Superior temporal gyrus (tissue), 1 donor: ENCODE data around the gene SLC35A1.
"Not testable (repeated sequence)": the region's sequence is repeated elsewhere in the genome, so short reads cannot be mapped to it uniquely, and the experiment has no call there.

ENCODE experiments used
- DNase-seq: peaks from one replicate; pipeline ENCODE4 v3.0.0-alpha.2; 2016; ENCODE audit errors: extremely low spot score

Gene SLC35A1, protein sequence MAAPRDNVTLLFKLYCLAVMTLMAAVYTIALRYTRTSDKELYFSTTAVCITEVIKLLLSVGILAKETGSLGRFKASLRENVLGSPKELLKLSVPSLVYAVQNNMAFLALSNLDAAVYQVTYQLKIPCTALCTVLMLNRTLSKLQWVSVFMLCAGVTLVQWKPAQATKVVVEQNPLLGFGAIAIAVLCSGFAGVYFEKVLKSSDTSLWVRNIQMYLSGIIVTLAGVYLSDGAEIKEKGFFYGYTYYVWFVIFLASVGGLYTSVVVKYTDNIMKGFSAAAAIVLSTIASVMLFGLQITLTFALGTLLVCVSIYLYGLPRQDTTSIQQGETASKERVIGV

DNA sequence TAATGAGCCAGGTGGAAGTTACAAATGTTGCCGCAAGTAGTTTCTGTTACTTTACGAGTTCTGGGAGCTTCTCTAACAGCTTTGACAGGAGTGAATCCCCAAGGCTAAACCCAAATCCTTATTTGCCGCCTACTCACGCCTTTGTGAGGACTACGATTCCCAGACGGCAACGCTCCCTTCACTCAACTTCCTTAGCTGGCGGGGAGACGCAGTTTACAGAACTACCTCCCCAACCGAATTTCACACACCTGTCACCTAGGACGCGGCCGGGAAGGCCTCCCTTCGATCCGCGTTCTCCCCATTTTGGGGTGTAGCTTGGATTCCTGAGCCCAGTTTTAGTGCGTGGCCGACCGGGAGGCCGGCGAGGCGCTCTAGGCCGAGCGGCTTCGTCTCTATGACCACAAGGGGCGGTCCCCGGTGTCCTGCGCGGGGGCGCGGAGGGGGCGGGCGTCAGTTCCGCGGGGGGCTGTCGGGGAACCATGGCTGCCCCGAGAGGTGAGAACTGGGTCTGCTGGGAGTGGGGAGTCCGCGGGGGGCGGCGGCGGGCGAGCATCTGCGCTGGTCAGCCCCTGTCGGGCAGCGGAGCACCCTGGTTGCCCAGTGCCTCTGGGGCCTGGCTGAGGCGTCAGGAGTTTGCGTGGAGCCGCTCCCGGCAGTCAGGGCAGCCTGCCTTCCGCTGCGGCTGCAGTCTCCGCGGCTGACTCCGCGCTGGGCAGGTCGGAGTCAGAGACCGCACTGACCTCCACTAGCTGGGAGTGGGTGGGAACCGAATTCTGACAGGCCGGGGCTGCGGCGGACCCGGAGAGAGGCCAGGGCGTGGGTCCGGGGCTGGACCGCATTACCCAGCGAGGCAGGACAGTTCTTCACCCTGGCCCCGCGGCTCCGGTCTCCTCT lies at the start of gene SLC35A1:
SLC35A1 (plus strand) TSS at position 450 of the 894 bp plus-strand sequence; CDS start at position 480, 30 bp downstream.
- DNase-seq: peak; percentile 92

DNA sequence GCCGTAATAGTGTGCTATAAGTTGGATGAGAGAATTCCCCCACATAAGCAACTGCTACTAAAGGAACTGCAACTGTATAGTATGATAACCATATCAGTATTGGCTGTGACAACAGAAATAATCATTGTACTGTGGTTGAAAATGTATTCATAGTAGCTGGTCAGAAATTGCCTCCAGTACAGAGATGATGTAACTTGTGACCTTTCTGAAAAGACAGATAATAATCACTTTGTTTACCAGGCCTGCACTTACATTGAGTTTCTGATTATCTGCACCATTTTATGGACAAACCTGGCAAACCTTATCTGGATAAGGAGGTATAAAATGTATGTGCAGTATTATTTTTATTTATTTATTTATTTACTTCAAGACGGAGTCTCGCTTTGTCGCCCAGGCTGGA lies 46.0 kb upstream of the SLC35A1 start:
- DNase-seq: no peak

DNA sequence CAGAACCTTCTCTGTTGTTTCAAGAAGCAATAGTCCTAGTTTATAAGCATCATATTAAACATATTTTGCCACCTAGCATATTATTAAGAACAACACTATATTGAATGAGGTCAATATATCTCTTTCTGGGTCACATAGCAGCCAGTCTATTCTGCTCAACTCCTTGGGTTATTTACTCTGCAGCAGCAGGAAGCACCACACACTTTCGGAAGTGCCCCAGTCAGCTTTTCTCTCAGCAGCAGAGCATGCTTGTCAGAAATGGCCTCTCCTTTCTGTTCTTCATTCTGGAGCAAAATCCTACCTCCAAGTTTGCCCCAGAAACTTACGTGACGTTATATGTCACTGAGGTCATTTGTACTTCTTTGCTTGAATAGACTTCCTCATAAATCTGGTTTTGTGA lies 42.3 kb upstream of the SLC35A1 start:
- no peak for DNase-seq

DNA sequence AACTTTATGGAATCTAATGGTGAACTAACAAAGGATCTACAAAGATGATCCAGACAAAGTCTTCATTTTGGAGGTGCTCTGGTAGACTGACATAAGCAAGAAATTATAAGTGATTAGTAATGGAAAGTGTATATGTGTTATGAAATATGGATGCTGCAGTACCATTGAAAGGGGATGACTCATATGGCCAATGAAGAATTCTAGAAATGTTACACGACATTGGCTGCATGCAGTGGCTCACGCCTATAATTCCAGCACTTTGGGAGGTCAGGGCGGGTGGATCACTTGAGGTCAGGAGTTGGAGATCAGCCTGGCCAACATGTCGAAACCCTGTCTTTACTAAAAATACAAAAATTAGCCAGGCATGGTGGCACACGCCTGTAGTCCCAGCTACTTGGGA lies 41.5 kb upstream of the SLC35A1 start:
- DNase-seq: no peak

DNA sequence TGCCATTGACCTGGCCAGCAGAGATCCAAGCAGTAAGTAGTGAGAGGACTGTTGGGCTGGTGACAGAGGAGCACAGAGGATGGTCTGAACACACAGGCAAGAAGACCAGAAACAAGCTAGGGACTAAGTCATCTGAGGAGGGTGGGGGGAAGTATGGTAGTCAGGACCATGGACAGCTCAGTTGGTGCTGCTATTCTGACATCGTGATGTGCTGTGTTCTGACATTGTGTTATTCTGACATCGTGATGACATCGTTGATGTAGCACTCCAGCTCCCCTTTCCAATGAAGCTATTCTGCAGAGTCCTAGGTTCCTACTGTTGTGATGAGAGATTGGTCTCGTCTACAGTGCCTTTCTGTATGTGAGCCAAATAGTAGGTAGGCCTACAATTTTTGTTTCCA lies 36.3 kb upstream of the SLC35A1 start:
- peak; percentile 15 for DNase-seq

DNA sequence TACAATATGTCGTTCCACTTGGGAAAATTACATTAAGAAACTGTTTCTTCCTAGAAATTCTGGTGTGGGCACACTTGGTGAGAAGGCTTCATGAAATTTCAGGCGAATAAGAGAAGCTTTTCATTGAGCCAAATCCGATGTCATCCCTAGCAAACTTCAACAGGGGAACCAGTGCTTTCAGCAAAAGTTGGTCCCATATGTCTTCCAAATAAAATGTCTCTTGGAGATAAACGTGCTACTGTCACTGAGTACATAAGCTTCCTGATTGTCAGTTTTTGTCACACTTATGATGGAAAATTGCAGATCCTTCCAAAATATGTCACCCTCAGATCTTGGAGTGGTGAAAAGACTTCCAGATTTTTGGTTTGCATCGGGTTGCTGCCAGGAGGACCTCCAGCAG lies 31.1 kb upstream of the SLC35A1 start:
- no peak for DNase-seq

DNA sequence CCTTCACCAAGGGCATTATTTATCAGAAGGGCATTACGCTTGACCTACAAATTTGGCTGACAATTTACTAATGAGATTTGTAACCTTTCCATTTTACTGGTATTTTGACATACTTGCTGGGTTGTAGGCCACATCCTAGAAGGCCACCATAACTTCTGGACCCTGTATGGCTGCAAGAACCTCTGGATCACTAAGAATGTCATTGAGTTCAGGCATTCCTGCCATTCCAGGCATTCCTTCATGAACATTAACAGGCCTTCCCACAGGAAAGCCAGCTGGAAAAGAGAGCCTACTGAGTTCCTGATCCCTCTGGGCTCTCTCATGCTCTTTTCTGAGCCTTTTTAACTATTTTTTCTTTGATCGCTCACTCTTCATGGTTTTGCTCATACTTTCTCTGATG lies 28.4 kb upstream of the SLC35A1 start:
- DNase-seq: no peak

DNA sequence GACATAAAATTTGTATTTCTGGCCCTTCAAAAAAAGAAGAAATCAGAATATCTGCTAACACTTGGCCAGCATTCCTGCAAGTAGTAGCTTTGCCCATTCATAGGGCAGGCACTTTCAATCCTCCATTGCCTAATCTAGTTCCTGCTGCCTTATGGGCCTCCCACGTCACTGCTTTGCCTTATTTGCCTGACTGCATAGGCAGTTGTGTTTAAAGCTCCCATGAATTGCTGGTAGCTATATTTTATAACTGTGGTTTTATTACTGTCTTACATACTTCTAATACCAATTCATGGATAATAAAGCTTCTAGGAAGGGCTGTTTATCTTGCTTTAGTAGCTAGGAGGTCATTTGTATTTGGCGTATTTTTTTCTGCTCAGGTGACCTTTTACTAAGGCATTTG lies 7.7 kb upstream of the SLC35A1 start:
- no peak for DNase-seq

DNA sequence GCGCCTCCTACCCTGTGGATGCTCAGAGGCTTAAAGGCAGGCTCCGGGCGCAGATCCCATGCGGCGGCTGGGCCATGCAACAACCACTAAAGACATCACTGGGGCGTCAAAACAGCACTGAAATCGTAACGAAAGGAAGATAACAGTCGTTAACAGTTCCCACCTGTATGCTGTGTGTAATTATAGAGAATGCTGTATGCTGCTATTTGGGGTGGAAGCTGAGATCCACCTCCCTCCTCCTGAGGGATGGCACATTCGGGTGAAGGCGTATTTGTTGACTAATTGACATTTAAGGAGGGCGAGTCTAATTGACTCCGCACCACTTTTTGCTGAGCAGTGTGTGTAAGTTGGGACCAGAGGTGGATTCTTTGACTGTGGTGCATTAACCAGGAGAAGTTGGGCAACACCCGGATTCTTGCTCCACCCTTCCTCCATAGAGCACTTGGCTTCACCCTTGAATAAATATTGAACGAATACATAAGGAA lies 687 bp downstream of the SLC35A1 start:
- peak; percentile 62 for DNase-seq

DNA sequence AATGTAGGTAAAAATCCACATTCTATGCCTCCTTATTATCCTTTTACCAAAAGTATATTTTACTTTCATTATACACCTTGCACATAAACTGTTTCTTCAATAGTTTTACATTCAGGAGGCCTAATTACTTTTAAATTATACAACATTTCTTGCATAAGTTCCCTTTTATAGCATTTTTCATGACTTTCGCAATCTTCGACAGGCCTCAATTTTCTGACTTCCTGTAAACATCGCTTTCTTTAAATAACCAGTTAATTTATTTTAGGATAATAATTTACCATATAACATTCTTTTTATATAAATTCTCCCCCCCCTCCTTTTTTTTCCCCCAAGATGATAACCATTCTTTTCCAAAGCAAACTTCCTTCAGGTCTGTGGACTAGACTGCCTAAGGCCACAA lies 9.2 kb downstream of the SLC35A1 start:
- DNase-seq: no peak

DNA sequence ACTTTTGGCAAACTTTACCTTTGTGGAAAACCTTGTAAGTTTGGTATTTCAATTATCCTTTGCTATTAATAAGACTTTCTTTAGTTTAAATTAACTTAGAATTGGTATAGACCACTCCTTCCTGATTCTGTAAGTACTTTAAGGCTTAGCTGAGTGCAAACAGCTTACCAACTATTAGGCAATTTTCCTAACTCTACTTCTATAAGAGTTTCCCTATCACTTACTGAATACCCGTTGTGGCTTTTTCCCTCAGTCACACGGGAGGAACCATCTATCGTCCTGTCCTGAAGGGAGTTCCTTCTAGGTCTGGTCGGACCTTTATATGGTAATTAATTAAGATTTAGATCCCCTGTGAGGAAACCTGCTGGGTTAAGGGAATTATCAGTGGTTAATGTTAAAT lies 9.6 kb downstream of the SLC35A1 start:
- no peak for DNase-seq

DNA sequence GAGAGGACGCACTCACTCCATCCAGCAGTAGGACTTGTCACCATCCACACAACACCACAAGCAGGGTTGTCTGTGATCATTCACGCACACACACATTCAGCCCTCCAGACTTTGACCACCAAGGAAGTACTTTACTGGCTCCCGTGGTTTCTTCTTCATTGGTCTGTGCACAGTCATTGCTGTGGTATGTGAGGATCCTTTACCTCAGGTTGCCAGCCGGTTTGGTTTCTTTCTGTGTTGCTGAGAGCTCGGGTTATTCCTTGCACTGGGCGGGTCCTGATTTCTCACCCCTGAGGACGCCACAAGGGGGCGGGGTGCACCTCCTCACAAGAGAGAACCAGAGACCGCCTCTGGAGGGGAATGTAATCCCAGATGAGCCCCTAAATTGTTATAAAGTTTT lies 11.2 kb downstream of the SLC35A1 start:
- DNase-seq: no peak

DNA sequence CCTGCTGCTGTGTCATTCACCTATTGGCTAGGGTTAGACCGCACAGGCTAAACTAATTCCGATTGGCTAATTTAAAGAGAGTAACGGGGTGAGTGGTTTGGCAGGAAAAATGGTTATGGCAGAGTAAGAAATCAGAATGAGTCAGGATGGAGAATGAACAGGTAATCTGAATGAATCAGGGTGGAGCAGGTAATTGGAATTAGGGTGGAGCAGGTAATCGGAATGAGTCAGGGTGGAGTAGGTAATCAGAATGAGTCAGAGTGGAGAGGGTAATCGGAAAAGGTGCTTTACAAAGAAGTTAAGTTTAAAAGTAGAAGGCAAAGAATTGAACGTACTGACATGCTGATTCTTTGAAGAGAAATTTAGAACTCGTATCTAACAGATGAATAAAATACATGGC lies 11.7 kb downstream of the SLC35A1 start:
- no peak for DNase-seq

DNA sequence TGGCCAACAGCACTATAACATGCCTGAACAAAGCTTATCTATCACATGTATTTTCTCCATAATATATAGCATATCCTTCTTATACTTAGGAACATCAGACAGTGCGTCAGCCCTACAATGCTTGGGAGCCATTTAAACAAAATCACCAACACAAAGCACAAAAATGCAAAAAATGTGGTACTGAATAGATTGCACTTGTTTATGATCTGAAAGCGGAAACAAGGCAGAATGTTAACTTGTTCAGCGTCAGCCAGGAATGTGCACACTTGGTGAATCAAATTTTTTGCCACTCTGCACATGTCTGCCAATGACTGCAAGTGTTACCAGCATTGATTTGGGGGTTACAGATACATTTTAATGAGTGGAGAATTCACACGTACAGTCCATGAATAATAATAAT lies 14.8 kb downstream of the SLC35A1 start:
- no peak for DNase-seq

DNA sequence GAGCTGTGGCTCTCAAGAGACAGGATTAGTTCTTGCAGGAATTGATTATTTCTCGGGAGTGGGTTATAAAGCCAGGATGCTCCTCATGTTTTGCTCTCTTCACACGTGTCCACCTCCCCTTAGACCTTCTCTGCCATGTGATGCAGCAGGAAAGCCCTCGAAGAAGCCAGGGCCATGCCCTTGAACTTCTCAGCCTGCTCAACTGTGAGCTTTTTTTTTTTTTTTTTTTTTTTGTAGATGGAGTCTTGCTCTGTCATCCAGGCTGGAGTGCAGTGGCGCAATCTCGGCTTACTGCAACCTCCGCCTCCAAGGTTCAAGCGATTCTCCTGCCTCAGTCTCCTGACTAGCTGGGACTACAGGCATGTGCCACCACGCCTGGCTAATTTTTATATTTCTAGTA lies 16.6 kb downstream of the SLC35A1 start:
- DNase-seq: not testable (repeated sequence)

DNA sequence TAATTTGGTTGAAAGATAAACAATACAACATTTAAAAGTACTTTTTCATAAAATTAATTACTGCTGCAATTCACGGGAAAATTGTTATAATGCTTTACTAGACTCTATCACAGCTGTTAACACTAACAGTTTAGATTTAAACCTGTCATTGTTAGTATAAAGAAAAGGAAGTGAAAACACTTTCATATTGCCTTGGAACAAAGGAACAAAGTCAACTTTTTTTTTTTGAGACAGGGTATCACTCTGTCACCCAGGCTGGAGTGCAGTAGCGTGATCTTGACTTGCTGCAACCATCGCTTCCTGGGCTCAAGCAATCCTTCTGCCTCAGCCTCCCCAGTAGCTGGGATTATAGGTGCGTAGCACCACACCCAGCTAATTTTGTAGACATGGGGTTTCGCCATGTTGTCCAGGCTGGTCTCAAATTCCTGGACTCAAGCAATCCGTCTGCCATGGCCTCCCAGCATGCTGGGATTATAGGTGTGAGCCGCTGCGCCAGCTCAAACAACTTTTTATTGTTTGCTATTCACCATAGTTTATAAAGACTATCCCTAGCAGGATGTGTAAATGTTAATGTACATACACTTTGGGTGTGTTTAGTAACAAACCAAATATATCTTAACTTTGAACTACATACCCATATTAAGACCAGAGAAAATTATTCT lies 22.1 kb downstream of the SLC35A1 start:
- DNase-seq: no peak

DNA sequence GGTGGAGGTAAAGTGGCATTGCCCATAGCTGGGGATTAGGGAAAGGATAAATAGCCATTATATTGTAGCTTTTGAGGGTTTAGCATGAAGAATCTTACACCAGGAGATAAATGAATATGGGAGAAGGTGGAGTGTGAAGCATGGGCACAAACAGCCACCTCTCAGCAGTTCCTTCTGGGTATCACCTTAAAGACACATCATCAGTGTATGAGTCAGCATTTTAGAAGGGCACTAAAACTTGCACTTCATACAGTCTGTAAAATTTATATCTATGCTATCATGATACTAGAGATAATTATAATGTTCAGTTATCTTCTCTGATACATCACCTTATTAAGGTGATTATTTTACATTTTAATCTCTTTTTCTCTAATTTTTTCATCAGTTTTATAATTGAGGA lies 25.3 kb downstream of the SLC35A1 start:
- DNase-seq: no peak

DNA sequence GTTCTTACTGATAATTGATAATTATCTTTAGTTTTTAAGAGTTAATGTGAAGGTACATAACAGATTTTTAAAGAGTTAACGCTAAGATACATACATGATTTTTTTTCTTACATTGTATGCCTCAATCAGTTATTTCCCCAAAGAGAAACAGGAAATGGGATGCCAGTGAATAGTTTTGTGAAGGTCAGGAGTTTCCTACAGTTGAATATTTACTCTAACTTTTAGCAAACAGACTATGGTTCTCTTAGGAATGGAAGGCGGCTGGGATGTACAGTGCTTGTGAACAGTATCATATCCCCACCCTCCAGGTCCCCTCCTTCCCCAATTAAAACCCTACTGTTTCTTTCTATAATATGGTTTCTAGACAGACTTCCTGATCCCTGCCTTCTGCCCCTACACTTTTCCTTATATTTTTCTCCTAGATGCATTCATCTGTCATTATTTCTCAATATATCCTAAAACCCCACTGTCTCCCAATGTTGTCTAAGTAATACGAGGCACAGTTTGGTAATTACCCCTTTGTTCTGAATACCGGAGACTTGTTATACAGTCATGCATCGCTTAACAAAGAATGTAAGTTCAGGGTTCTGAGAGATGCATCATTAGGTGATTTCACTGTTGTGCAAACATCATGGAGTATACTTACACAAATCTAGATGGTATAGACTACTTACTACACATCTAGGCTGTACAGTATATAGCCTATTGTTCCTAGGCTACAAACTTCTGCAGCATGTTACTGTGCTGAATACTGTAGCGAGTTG lies 29.2 kb downstream of the SLC35A1 start:
- no peak for DNase-seq

DNA sequence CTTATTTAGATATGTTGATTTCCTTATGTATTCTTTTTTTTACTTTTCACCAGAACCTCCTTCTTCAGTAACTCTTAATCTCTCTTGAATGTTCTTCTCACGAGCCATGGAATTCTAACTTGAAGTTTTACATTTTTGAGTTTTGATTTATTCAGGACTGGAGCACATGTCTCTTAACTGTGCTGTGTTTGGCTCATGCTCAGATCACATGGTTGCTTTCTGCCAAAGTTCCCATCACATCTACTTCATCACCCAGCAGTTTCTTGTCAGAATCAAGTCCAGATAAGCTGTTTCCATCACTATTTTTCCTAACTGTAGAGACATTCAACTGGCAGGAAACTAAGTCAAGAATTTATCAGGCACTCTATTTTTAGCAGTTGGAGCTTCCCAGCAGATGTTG lies 31.7 kb downstream of the SLC35A1 start:
- no peak for DNase-seq

DNA sequence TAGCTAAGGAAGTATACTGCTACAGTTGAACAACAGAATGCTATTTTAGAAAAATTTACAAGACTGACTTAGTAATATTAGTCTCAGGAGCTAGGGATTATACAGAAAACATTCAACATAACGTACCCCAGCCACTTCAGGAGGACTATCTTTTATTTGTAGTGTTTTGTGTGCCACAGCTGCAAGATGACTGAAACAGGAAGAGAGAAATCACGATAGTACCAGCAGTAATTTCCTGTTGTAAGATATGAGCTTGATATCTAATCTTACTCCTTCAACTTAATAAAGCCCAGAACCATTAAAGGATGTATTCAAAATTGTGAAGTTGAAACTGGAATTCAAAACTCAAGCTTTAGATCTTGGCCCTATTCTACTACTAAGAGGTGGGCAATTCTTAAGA lies 42.1 kb downstream of the SLC35A1 start:
- DNase-seq: no peak

DNA sequence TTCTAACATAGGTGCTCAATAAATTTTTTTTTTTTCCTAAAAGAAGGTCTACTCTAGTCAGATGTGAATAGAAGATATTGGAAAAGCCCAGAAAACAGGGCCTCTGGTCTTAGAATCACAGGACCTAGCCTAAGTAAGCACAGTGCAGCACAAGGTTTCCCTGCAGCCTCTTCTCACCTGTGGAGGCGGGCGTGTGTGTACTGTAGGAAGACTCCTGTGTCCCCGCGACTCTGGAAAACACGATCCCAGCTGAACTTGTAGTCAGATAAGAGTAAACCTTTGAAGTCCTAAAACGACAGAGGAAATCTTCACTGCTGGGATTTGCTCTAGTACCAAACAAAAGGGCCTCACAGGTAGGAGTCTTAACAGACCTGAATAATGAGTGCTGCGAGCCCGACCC lies 45.7 kb downstream of the SLC35A1 start:
- no peak for DNase-seq

DNA sequence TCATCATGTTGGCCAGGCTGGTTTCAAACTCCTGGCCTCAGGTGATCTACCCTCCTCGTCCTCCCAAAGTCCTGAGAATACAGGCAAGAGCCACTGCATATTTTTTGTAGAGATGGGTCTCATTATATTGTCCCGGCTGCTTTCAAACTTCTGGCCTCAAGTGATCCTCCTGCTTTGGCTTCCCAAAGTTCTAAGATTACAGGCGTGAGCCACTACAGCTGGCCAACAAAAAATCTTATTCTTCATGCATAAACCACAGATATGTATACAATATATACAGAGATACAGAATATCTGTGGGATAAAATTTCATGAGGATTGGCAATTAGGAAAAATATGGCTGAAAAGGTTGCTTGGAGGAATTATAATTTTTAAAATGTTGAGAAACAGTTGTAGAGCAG lies 49.9 kb downstream of the SLC35A1 start:
- no peak for DNase-seq
